HG03135 (cell line): ENCODE measurements around the gene CYBA.

Experiments
- ATAC-seq: cut with Tn5 transposase; IDR thresholded peaks from one replicate; pipeline ENCODE4 v1.9.1; 2021; ENCODE audit warnings: mild to moderate bottlenecking, moderate library complexity; ENCODE audit not compliant: unreplicated experiment

The CYBA gene

DNA sequence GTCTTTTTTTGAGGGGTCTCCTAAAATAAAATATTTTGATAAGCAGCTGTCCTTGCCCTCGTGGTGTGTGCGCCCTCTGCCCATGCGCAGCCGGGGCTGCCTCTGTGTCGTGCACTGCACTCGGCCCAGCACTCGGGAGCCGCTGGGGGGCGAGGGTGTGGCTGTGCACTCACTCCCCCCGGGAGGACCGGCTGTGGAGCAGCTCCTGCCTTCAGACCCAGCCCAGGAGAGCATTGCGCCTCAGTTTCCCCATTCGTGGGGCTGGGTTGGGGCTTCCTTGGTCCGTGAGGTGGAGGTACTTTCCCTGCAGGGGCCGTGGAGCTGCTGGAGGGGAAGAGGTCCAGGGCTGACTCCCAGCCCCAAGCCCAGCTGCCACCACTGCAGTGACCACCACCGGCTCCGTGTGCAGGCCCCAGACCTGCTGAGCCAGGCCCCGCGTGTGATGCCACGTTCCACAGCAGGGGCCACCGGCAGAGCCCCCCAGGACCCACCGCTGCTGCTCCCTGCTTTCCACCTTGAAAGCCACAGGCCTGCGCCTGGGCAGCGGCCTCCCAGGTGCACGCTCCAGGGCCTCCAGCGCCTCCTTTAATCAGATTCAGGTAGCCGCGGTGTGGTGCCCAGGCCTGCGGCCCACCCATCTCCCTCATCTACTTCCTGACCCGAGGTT is 18.8 kb downstream of the CYBA start:
- no peak for ATAC-seq

GRCh38 chr16:88631384-88631783 is 19.5 kb downstream of the CYBA start:
- ATAC-seq: no peak

DNA sequence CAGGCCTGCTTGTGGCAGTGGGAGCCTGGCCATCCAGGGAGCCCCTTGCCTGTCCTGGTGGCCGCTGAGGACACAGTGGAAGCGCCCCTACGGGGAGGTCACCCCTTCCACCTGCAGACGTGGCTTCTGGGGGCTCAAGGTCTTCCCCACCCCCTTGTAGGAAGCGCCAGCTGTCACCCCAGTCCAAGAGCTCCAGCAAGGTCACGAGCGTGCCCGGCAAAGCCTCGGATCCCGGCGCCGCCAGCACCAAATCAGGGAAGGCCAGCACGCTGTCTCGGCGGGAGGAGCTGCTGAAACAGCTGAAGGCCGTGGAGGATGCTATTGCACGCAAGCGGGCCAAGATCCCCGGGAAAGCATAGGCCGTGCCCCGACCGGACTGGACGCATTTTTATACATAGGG is 19.9 kb downstream of the CYBA start:
- no peak for ATAC-seq

- ATAC-seq: no peak
Observed at GRCh38 chr16:88630433-88630832, 20.4 kb downstream of the CYBA start.

GRCh38 chr16:88629835-88630234 is 21.0 kb downstream of the CYBA start:
- ATAC-seq: no peak

- ATAC-seq: no peak
Observed at GRCh38 chr16:88628512-88628974, 22.3 kb downstream of the CYBA start.

GRCh38 chr16:88627531-88628411 is 23.1 kb downstream of the CYBA start:
- ATAC-seq: no peak

DNA sequence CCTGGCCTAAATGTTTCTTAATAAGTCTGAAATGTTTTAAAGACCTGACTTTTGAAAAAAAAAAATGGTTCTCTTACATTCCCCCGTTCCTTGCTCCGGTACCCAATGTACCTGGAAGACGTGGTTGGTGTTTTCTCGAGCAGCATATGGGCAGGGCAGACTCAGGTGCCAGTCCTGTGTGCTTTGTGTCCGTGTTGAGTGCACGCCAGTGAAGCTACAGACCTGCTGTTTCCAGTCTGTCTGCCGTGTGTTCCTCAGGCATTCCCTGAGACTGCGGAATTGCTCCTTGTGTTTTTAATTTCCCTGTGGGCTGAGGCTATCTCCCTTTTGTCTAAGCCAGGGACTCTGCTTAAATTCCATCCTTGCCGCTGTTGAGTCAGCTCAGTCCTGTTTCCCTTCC is 24.2 kb downstream of the CYBA start:
- no peak for ATAC-seq

- ATAC-seq: no peak
Observed at GRCh38 chr16:88624977-88625576, 25.8 kb downstream of the CYBA start.

DNA sequence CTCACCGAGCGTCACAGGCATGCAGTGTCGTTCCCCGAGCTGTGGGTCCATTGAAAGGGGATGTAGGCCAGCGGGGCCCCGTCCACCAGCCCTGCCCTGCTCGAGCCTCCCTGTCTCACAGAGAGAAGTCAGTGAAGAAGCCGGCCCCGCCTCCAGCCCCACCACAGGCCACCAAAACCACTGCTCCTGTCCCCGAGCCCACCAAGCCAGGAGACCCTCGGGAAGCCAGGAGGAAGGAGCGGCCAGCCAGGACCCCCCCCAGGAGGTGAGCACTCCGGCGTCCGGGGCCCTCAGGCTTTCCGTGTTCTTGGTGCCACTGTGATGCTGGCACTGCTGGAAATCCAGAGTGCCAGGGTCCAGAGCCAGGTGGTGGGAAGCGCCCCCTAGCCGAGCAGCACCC is 26.4 kb downstream of the CYBA start:
- no peak for ATAC-seq

DNA sequence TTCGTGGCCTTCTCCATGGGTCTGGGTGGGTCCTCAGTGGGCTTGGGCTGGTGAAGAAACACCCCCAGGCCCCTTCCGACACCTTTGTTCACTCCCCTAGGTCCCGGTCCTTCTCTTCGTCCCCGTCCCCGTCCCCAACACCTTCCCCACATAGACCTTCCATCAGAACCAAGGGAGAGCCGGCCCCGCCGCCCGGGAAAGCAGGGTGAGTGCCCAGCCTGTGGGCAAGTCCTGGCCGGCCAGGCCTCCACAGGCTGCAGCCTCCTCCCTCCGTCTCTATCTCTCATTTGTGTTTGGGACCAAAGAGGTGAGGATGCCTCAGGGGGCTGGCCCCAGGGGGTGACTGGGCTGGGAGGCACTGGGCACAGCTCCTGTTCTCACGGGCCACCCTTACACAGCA is 27.0 kb downstream of the CYBA start:
- ATAC-seq: no peak

- no peak for ATAC-seq
Observed at GRCh38 chr16:88622866-88623265, 28.0 kb downstream of the CYBA start.

- ATAC-seq: no peak
Observed at GRCh38 chr16:88622125-88622524, 28.7 kb downstream of the CYBA start.

DNA sequence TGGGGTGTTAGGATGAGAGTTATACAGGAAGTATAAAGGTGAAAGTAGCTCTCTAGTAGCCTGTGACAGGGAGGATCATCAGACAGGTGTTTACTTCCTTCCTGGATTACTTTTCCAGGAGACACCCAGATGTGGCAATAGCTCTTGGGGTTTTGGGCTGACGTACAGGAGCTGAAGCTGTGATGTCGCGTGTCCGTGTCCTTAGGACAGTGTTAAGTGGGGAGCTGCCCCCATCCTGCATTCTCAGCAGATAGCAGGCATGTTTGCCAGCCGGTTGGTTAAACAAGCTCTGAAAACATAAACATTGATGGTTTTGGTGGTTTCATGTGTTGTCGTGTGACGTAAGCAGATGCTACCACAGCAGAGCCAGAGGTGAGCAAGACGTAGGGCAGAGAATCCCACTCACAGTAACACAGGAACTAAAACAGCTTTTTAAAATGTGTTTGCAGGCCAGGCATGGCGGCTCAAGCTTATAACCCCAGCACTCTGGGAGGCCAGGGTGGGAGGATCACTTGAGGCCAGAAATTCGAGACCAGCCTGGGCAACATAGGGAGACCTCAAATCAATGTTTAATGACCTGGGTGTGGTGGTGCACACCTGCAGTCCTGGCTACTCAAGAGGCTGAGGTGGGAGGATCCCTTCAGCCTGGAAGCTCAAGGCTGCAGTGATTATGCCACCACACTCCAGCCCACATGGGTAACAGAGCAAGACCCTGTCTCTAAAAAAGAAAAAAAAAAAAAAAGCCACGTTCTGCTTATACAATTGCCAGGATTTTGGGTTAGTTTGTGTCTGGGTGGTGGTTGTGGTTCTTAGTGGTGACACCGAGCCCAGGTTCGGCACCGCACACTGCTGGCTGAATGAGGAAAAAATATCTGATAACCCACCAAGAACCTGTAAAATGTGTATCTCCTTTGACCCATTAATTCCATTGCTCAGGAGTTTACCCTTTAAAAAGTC is 30.7 kb downstream of the CYBA start:
- ATAC-seq: no peak

GRCh38 chr16:88618956-88619667 is 31.7 kb downstream of the CYBA start:
- ATAC-seq: no peak

DNA sequence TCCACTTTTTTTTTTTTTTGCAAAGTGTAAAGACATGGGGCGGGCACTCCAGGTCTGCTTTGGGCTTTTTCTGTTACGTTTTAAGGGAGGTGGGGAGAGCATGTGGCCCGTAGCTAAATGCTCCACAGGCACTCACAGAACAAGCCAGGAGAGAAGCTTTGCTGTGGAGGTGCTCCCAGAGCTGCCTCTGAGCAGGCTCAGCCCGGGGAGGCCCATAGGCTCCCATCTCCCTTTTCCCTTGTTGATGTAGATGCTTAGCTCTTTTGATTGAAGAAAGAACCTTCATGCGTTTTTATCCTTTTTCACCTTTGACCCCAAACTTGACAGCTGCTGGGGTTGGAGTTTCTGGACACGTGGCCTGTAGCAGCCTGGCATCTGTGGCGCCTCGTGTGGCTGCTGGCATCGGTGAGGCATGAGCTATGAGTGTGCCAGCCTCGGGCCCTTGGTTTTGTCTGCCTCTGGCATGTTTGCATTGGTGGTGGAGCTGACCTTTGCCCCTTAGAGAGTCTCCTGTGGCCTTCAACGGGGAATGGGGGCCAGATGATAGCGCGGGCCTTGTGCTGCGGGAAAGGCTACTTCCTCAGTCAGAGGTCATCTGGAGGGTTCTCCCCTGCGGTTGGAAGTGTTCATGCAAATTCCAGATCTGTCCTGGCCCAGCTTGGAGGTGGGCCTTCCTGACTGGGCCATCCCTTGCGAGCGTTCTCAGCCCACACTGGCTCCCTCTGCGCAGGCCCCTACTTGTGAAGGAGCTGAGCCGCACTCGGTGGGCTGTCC is 32.5 kb downstream of the CYBA start:
- no peak for ATAC-seq

- ATAC-seq: no peak
Observed at GRCh38 chr16:88617268-88618031, 33.4 kb downstream of the CYBA start.

DNA sequence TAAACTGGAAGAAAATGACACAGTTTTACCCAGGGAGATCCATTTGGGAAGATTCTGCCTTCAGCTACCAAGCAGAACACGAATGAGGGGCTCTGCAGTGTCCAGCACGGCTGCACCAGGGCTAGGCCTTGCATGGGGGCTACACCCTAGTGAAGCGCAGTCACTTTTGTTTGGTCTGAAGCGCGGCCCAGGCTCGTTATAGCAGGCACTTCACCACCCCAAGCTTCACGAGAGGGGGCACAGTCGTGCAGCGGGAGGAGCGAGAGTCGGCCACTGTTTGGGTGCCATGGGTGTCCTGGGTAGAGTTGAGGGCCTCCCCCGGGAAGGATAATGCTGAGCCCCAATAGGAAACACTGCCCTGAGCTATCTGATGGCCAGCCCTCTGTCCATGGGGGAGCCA is 34.1 kb downstream of the CYBA start:
- no peak for ATAC-seq

DNA sequence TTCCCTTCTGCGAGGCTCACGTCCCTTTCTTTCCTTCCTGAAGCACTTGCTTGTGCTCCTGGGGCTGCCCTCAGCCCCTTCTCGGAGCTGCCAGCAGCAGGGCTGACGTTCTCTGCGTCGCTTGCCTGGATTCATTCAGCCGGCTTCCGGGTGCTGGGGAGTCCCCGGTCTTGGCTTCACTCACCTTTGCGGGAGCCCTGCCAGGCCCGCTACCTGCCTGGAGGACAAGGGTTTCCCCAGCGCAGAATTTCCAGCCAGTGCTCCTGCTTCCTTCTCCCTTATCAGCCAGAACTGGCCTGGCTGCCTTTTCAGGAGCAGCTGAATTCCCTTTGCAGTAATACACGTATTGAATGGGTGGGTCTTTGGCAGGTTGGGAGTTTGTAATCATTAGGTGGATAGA is 34.5 kb downstream of the CYBA start:
- no peak for ATAC-seq
